Stimulated activated CD4-positive, alpha-beta T cell treated with anti-CD3 and anti-CD28 coated beads, Interleukin-1b, Interleukin-23, amount 100 ng/mL, for 24 hours (primary cell): ENCODE data around the gene HTRA3.

Experiments
- DNase-seq, 4 experiments: peaks; one replicate each; pipeline ENCODE4 v3.0.0-alpha.2; 2020; ENCODE audit warnings: low read depth in 4 of 4, low spot score in 1 of 4

The HTRA3 gene

DNA sequence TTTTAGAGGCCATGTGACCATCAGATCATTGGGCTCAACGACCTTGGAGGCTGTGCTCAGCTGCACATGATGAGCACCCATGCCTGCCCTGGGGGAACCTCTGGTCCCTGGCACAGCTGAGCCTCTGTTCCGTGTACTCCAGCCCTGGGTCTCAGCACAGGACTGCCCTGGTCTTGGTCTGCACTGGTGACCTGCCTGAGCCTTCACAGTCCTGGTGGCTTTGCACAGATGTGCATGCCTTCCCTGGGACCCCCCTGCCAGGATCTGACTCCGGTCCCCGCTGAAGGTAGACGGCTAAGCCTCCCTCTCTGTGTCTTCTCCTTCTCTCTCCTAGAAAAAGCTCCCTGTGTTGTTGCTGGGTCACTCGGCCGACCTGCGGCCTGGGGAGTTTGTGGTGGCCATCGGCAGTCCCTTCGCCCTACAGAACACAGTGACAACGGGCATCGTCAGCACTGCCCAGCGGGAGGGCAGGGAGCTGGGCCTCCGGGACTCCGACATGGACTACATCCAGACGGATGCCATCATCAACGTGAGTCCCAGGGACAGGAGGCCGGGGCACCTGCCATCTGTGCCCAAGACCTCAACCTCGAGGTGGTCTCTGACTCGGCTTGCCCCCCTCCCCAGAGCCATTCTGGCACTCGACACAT lies 21.6 kb downstream of the HTRA3 start:
- no peak for DNase-seq

DNA sequence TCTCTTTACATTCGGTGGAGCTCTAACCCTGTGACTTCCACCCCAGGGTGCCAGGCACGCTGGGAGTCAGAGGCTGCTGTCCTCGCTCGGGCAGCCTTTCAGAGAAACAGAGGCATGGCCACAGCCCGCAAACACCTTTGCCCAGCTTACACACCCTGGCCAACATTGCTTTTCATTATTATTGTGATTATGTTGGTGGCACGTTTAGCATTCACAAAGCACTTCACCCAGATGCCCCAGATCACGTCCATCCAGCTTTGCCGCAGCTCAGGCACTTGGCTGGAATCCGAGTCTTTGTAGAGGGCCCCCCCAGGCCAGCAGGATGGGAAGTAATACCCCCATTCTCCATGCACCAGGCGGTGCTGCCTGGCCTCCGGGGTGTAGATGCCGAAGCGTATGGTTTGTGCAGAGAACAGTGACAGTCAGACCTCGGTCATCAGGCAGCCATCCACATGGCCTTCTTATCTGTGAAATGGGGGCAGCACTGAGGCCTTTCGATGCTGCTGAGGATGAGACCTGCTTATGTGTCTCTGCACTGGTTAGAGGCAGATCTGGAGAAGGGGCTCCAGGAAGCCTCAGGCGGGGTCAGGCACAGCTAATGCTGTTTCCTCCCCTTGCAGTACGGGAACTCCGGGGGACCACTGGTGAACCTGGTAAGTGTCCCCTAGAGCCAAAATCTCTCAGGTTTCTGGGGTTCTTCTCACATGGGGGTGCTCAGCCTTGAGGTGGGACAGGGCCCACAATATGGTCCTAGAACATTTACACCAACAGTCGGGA lies 22.3 kb downstream of the HTRA3 start:
- no peak for DNase-seq

DNA sequence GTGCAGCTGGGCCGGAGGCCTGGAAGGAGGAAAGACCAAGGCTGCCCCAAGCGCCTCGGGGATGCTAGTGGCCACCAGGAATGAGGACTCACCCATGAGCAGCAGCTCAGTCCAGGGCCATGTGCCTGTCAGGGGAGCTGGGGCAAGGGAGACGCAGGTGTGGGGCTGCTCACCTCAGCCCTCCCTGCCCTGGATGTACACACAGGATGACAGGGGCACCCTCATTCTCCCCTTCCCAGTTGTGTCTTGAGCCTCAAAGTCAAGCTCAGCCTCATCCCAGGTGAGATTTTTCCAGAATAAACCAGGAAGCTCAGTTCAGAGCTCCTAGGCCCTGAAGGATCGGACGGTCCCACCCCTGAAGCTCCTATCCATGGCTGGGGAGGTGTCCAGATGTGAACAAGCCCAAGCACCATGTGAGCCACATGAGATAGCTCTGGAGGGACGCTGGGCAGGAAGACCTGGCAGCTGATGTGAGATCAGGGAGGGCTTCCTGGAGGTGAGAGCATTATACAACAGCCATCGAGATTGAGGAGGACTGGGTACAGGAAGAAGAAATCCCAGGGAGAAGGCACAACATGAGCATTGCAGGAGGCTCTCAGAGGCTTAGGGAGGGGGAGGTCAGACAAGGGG lies 23.0 kb downstream of the HTRA3 start:
- DNase-seq: no peak

DNA sequence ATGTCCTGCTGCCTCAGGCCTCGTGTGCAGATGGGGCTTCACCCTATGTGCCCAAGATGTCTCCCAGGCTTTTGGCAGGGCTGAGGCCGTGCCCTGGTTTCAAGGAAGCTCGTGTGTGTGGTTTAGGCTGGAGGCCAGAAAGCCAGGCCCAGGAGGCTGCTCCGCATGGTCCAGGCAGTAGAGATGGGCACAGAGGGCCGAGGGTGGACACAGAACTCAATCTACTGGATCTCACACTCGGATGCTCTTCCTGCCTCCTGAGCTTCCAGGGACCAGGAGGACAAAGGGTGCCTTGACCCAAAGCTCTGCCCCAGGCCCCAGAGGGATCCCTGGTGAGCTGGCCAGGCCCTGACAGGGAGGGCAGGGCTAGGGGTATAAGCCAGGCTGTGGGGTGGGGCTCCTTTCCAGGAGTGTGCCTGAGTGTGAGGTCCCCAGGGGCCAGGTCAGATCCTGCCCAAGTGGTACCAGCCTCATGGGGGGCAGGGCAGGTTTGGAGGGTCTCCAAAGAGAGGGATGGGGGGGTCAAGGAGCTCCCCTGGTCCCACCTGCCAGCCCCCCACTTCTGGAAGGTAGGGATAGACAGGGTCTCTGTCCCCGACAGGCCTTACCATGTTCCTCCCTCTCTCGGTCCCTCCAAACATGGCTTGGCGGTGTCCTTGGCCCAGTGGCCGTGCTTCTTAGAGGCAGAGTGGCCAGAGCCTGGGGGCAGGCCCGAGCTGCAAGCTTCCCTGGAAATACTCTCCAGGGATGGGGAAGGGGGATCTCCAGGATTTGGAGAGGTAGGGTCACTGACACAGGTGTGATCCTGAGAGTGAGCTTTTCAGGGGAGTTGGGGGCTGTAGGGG lies 23.8 kb downstream of the HTRA3 start:
- no peak for DNase-seq

DNA sequence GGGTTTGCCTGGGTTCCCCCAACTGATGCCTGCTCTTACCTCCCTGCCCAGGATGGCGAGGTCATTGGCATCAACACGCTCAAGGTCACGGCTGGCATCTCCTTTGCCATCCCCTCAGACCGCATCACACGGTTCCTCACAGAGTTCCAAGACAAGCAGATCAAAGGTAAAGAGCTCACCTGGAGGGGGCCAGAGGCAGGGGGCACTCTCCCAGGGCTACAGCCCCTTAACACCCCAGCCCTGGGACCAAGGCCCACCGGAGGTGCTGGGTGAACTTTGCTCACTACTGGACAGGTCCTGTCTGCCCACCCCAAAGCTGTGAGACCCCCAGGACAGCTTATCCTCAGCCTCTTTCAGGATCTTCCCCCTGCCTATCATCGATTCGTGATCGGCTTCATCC lies 24.5 kb downstream of the HTRA3 start:
- no peak for DNase-seq

DNA sequence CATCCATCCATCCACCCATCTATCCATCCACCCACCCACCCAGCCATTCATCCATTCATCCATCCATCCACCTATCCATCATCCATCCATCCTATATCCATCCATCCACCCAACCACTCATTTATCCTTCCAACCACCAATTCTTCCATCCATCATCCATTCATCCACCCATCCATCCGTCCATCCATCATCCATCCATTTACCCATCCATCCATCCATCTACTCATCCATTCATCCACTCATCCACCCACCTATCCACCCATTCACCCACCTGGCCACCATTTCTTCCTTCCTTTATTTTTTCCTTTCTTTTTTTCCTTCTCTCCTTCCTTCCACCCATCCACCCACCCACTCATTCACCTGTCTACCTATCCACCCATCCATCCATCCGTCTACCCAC lies 25.2 kb downstream of the HTRA3 start:
- DNase-seq: no peak

DNA sequence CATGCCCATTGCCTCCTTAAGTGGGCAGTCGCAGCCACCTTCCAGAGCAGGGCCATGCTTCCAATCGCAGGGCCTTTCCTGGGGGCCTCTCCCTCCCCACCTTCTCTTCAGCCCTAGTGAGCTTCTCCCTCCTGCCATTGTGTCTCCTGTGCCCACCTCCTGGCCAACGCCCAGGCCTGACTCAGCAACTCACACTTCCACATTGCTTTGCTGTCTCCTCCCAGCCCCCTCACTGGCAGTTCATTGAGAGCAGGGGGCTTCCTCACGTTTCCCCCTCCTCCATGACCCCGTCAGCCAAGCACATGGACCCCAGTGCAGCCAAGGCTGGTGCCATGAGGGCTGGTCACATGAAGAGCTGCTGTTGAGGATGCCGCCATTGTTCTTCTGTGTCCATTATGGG lies 25.9 kb downstream of the HTRA3 start:
- no peak for DNase-seq

DNA sequence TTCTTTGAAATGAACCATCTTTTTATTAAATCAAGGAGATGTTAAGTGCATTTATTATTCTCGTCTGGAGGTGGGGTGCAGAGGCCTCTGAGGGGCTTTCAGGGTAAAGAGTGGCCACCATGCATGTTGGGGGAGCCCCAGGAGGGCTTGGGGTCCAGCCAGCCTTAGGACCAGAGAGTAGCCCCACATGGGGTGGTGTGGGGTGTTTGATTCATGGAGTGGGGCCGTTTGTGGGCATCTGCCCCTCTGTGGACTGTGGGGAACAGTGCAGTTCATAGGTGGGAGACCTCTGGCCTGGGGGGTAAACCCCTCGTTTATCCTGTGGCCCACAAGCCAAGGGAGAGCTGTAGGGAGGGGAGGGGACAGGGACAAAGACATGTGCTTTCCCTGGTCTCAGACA lies 26.9 kb downstream of the HTRA3 start:
- no peak for DNase-seq

DNA sequence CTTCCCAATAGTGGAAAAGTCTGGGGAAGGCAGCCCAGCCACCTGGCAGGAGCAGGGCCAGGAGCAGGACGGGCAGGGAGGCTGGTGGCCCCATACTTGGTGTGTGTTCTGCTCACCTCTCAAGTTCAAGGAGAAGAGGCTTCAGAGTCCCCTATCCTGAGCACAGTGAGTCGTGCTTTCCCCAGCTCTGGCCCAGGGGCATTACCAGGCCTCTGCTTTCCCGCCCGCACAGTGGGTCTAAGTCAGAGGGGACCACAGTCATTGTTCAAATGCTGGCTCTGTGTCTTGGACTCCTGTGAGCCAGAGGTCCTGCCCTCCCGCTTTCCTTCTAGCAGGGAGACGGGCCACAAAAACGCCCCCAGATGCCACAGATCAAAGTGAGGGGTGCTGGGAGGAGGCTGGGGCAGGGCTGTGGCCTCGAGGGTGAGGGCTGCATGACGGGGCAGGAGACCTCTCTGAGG lies 27.6 kb downstream of the HTRA3 start:
- no peak for DNase-seq

DNA sequence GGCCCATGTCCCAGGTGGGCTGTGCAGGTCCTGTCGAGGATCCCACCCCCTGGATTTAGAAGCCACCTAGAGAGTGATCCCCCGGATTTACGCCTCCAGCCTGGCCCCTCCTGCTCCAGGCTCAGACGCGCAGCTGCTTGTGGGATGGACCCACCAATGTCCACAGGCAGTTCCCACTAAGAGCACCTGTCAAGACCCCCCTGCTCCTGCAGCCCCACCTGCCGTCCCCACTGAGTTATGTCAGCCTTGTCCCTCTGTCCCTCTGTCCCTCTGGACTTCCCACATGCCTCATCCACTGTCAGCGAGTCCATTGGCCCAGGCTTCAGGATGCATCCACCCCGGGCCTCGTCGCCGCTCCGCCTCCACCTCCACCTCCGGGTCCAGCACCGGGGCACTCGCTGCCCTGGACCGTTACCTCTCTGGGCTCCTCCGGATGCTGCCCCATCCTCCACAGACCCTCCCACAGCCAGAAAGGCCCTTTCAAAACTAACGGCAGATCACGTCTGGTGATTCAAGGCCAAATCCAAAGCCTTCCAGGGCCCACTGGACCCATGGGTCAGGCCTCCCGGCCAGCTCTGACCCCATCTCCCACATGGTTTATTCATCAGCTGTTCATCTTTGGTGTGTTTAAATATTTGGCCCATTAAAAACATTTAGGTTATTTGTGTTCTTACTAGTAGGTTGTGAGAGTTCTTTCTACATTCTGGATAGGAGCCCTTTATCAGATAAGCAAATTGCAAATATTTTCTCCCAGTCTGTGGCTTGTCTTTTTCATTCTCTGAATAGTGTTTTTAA lies 28.3 kb downstream of the HTRA3 start:
- no peak for DNase-seq

DNA sequence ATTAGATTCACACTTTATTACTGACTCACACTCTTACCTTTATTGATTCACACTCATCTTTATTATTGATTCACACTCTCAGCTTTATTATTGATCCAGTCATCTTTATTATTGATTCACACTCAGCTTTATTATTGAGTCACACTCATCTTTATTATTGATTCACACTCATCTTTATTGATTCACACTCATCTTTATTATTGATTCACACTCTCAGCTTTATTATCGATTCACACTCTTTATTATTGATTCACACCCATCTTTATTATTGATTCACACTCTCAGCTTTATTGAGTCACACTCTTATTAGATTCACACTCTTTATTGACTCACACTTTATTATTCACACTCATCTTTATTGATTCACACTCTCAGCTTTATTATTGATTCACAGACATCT lies 31.3 kb downstream of the HTRA3 start:
- no peak for DNase-seq

DNA sequence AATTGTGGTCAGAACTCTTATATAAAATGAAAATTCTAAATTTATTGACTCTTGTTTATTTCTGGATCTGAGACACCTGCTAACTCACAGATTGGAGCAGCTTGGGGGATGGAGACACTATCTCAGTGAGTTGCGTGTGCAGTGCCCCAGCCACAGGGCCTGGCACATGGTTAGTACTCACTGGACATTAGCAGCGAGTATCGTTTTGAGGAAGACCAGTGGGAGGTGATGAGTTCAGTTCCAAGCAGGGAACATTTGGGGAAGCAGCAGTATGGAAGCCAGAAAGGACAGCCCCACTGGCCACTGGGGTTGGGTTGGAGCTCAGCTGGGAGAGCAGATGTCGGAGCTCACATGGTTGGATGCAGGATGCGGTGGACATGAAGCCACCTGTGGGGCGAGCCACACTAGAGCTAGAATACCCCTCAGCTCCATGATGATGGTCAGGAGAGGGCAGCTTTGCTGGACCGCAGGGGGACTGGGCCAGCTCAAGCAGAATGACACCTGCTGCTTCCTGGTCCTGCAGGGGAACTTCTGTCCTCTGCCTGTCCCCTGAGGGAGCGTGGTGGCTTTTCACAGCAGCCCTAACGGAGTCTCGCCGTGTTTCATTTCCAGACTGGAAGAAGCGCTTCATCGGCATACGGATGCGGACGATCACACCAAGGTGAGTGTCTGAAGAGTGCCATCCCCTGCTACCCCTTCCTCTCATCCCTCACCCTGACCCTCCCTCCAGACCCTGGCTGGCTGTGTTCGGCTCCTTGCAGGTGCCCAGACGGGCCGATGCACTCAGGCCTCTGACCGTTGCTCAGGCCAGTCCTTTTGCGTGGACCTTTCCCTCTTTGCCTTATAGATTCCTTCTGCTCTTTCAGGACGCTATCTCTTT lies 32.5 kb downstream of the HTRA3 start:
- no peak for DNase-seq

DNA sequence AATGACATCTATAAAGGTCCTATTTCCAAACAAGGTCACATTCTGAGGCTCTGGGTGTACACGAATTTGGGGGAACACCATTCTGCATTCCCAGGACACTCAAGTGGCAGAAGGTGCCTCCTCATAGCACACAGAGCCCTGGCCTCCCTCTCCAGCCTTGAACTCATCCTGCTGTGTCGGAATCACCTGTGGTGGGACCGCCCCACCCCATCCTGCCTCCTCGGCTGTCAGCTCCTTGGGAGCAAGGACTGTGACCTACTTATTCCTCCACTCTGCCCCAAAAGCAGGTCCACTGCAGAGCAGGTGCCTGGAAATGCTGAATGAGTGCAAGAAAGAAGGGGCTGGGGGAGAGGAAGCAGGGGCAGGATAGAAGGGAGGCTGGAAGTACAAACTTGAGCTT lies 33.5 kb downstream of the HTRA3 start:
- no peak for DNase-seq

DNA sequence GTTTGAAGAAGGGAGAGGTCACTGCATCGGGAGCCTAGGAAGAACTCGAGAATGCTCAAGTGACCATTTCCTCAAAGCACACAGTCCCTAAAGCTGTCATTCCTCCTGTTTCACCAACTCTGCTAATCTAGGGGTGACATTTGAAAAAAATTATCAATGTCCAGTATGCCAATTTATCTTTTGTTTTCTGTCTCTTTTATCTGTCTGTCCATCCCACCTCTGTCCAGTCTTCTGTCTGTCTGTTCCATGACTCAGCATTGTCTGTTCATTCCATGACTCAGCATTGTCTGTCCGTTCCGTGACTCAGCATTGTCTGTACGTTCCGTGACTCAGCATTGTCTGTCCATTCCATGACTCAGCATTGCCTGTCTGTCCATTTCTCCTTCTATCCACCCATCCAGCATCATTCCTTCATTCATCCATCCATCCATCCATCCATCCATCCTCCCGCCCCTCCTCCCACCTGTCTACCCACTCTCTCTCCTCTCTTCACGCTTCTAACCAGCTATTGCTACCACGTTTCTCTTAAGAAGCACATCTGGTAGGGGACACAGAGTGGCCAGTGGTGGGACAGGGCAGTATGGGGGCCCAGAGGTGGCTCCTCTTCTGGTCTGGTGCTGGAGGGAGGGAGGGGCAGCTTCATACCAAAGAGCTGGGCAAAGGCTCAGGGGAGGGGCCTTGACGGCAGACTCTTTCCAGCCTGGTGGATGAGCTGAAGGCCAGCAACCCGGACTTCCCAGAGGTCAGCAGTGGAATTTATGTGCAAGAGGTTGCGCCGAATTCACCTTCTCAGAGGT lies 34.1 kb downstream of the HTRA3 start:
- no peak for DNase-seq

DNA sequence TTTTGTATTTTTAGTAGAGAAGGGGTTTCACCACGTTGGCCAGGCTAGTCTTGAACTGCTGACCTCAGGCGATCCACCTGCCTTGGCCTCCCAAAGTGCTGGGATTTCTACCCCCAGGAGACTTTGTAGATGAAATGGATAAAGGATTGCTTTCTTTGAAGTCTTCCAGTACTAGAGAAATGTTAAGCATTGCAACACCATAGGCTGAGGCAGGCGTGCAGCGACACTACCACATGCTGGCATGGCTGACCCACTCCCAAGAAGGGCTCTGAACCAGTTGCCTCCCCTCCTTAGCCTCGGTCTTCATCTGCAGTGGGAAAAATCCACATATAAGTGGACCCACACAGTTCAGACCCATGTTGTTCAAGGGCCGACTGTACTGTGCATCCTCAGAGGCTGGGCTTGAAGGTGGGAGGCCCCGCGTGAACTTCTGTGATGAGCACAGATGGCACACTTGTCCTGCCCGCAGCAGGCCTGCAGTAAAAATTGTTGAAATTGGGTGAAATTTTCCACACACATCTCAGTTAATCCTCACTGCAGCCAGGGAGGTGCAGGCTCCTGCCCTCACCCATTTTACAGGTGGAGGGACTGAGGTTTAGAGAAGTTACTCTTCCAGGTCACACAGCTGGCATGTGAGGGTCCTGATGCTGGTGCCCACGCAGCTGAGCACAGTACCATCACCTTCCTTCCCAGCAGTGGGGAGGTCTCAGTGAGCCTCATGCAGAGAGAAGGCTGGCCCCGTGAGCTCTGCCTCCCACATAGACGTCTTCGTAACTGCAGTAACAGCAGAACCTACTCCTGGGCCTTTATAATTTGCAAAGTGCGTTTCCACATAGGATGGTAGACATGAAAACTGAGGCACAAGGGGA lies 35.5 kb downstream of the HTRA3 start:
- DNase-seq: no peak

DNA sequence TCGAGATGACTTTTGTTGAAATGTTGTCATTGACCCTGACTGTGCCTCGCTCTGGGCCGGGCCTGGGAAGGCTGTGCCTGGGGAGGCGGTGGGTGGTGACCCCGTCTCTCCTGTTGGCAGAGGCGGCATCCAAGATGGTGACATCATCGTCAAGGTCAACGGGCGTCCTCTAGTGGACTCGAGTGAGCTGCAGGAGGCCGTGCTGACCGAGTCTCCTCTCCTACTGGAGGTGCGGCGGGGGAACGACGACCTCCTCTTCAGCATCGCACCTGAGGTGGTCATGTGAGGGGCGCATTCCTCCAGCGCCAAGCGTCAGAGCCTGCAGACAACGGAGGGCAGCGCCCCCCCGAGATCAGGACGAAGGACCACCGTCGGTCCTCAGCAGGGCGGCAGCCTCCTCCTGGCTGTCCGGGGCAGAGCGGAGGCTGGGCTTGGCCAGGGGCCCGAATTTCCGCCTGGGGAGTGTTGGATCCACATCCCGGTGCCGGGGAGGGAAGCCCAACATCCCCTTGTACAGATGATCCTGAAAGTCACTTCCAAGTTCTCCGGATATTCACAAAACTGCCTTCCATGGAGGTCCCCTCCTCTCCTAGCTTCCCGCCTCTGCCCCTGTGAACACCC lies 36.4 kb downstream of the HTRA3 start:
- DNase-seq: no peak

DNA sequence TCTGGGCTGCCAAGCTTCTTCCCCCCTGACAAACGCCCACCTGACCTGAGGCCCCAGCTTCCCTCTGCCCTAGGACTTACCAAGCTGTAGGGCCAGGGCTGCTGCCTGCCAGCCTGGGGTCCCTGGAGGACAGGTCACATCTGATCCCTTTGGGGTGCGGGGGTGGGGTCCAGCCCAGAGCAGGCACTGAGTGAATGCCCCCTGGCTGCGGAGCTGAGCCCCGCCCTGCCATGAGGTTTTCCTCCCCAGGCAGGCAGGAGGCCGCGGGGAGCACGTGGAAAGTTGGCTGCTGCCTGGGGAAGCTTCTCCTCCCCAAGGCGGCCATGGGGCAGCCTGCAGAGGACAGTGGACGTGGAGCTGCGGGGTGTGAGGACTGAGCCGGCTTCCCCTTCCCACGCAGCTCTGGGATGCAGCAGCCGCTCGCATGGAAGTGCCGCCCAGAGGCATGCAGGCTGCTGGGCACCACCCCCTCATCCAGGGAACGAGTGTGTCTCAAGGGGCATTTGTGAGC lies 37.0 kb downstream of the HTRA3 start:
- DNase-seq: no peak
